ENCODE data around the gene MAPK12. TPM values are rescaled to one million over a fixed set of nuclear protein-coding genes. Genes with fewer than 3 reads are reported as not detected.
A peak's percentile ranks its signal among the peaks of the same experiment; 100 is the strongest.

The MAPK12 gene
- total RNA-seq, 1 donor, result 28.0 TPM

DNA sequence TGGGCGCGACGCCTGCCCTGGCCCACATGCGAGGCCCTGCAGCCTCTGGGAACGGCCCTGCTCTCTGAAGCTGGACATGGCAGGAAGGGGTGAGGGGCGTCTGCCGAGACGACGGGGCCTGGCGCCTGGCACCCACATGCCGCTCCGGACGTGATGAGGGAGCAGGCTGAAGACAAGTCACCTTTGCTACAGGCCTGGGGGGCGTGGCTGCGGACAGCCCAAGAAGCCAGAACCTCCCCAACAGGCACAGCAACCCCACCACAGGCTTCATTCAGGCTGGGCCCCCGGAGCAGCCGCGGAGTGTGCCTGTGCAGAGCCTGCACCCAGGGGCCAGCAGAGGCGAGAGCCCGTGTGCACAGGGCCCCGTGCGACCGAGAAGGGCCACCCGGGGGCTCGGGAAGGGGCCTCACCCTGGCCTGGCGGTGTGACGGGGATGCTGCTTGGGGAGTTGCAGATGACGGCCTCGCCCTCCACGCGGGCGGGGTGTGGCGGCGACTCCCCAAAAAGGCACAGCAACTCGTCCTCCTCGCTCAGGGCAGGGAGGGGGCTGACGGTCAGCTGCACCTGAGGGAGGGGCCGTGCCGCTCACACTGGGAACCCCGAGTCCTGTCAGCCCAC lies 25.3 kb upstream of the MAPK12 start:
- TF ChIP-seq, protein P1, sequence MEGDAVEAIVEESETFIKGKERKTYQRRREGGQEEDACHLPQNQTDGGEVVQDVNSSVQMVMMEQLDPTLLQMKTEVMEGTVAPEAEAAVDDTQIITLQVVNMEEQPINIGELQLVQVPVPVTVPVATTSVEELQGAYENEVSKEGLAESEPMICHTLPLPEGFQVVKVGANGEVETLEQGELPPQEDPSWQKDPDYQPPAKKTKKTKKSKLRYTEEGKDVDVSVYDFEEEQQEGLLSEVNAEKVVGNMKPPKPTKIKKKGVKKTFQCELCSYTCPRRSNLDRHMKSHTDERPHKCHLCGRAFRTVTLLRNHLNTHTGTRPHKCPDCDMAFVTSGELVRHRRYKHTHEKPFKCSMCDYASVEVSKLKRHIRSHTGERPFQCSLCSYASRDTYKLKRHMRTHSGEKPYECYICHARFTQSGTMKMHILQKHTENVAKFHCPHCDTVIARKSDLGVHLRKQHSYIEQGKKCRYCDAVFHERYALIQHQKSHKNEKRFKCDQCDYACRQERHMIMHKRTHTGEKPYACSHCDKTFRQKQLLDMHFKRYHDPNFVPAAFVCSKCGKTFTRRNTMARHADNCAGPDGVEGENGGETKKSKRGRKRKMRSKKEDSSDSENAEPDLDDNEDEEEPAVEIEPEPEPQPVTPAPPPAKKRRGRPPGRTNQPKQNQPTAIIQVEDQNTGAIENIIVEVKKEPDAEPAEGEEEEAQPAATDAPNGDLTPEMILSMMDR (IDR thresholded peaks at IDR 0.05; ENCODE audit: insufficient read depth, low read length), result no peak
- H3K4me3 ChIP-seq (ENCODE audit: low read depth, low read length), result no peak overlapping the region
- no peak for DNase-seq (ENCODE audit: low read depth)

DNA sequence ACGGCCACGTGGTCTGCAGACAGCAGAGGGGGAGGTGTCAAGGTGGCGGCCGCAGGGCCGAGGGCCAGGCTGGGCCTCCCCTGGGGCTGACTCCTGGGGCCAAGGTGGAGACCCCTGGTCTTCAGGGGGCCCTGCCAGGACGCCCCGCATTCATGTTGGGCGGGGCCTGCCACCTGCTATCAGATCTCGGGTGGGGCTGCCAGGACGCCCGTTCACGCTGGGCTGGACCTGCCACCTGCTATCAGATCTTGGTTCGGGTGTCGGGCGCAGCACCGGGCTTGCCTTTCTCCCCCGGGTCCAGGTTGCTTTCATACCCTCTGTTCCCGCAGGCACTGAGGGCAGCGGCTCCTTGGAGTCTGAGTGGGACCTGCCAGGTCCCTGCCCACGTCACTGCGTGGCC lies 24.8 kb upstream of the MAPK12 start:
- no peak for DNase-seq (ENCODE audit: low read depth)
- TF ChIP-seq, protein P1 (IDR thresholded peaks at IDR 0.05; ENCODE audit: insufficient read depth, low read length), result no peak
- H3K4me3 ChIP-seq (ENCODE audit: low read depth, low read length), result no peak overlapping the region

DNA sequence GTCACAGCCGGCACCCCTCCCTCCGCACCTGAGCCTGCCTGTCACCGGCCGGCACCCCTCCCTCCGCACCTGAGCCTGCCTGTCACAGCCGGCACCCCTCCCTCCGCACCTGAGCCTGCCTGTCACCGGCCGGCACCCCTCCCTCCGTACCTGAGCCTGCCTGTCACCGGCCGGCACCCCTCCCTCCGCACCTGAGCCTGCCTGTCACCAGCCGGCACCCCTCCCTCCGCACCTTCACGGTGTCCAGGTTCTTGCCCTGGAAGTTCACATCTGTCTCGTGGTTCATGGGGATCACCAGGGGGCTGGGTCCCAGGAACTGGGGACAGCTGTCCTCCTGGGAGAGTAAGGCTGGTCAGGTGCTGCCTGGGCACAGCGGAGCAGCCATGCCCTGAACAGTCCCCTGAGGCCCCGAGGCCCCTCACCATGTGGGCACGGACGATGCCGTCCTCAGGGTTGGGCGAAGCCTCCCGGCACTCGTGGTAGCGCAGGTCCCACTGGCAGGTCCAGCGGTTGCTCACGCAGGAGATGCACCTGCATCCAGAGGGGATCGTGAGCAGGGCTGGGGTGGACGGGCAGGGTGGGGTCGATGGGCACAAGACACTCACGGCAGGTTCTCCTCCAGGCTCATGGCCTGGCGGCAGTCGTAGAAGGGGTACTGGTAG lies 24.2 kb upstream of the MAPK12 start:
- H3K4me3 ChIP-seq (ENCODE audit: low read depth, low read length), result no peak overlapping the region
- DNase-seq (ENCODE audit: low read depth), result no peak
- TF ChIP-seq, protein P1 (IDR thresholded peaks at IDR 0.05; ENCODE audit: insufficient read depth, low read length), result no peak

DNA sequence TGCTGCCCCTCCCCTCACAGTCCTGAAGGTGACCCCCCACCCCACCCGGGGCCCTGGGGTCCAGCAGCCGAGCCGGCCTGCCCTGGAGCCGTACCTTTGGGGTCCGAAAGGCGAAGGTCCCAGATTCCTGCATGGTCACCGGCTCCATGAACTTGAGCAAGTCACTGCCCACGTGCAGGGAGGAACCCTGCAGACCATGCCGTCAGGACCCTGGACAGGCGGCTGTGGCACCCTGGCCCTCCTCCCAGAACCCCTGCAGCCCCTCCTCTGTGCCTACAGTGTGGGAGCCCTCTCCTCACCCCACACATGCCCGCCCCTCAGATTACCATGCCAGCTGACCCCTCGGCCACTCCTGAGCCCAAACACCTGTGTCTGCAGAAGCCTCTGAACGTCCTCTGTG lies 23.0 kb upstream of the MAPK12 start:
- no peak for DNase-seq (ENCODE audit: low read depth)
- H3K4me3 ChIP-seq (ENCODE audit: low read depth, low read length), result no peak overlapping the region
- TF ChIP-seq, protein P1 (IDR thresholded peaks at IDR 0.05; ENCODE audit: insufficient read depth, low read length), result no peak

DNA sequence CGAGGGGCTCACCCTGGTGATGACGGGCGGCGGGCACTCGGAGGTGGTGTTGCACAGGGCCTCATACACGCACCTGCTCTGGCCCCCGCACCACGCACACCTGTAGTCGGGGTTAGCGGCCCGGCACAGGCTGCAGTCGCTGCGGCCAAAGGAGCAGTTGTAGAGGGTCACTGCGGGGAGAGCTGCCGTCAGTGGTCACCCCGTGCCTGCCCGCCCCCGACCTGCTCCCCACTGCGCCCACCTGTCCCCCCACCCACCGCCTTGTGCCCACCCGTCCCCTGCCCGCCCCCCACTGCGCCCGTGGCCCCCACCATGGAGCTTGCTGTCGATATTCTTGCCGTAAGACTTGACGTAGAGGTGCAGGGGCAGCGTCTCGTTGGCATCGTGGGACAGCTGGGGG lies 22.3 kb upstream of the MAPK12 start:
- TF ChIP-seq, protein P1 (IDR thresholded peaks at IDR 0.05; ENCODE audit: insufficient read depth, low read length), result no peak
- DNase-seq (ENCODE audit: low read depth), result no peak
- H3K4me3 ChIP-seq (ENCODE audit: low read depth, low read length), result no peak overlapping the region

DNA sequence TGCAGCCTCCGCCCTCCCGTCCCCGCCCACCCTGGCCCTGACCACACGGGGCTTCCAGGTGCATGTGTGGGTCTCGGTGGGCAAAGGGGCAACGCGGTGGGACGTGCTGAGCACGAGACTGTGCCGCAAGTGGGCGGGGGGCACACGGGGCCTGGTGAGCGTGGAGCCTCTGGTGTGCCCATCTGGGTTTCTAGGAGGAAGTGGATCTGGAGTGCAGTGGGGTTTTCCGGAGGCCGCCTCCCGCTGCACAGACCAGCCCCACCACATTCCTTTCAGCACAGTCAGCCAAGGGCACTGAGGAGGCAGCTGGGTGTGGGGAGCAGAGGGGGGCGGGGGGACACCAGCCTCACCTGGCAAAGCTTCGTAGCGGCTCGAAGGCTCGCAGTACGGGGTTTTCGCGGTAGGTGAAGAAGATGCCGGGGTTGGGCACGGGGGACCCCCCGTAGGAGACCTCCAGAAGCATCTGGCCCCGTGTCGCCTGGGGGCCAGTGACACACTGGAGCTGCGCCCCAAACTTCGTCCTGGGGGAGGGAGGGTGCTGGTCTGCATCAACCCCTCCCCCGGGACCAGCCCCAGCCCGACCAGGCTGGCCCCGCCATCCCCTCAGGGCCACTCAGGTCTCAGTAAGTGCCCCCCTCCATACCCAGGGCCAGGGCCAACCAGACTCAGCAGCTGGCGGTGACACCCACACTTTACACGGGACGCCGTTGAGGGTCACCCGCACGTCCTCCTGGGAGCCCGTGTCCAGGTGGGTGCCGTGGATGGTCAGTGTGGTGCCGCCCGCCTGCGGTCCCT lies 21.1 kb upstream of the MAPK12 start:
- peak; percentile 36 for DNase-seq (ENCODE audit: low read depth)
- TF ChIP-seq, protein P1 (IDR thresholded peaks at IDR 0.05; ENCODE audit: insufficient read depth, low read length), result no peak
- no peak overlapping the region for H3K4me3 ChIP-seq (ENCODE audit: low read depth, low read length)
